Left ventricle myocardium inferior (tissue), 1 donor: ENCODE results near the gene SYMPK. TPM values are rescaled to one million over a fixed set of nuclear protein-coding genes. Genes with fewer than 3 reads are reported as not detected.
"Not testable (repeated sequence)": the region's sequence is repeated elsewhere in the genome, so short reads cannot be mapped to it uniquely, and the experiment has no call there.

Experiments
- DNase-seq: peaks from one replicate; pipeline ENCODE4 v3.0.0-alpha.2; 2020
- H3K27ac ChIP-seq: fragments of 200-600 bp; replicated peaks from 2 replicates; pipeline ENCODE4 v1.8.0; 2021
- H3K27me3 ChIP-seq: fragments of 200-600 bp; 2 replicates; pipeline ENCODE4 v1.8.0; 2021; ENCODE audit warnings: low read depth
- H3K36me3 ChIP-seq: fragments of 200-600 bp; 2 replicates; pipeline ENCODE4 v1.8.0; 2021
- H3K4me1 ChIP-seq: fragments of 200-600 bp; 2 replicates; pipeline ENCODE4 v1.8.0; 2021
- H3K4me3 ChIP-seq: fragments of 200-600 bp; 2 replicates; pipeline ENCODE4 v1.8.0; 2021; ENCODE audit warnings: mild to moderate bottlenecking, moderate library complexity
- H3K9me3 ChIP-seq: fragments of 200-600 bp; replicated peaks from 2 replicates; pipeline ENCODE4 v1.8.0; 2021
- CTCF ChIP-seq: fragments of 200-600 bp; IDR thresholded peaks from 2 replicates; pipeline ENCODE4 v1.8.0; 2021; ENCODE audit warnings: antibody characterized with exemption, mild to moderate bottlenecking, borderline replicate concordance
- intact Hi-C: fragments of 100-400 bp; cut with micrococcal nuclease; formaldehyde crosslinking; loops from one replicate; pipeline ENCODE4 v1.11.0; 2022
- total RNA-seq: library from RNA; stranded (reverse); fragmentation: NEBNext Ultra II Directional; extraction: Animal tissue kit (Norgen Biotek cat#: 25700); gene quantifications from one replicate; pipeline ENCODE4 v1.2.1, GENCODE V29; 2021
- donor health status: DM: no; HTN: yes; CAD: no; lungs with severe emphysema.

SYMPK gene
- total RNA-seq, 1 donor from 2014 or later = 35.9 TPM

GRCh38 chr19:45899919-45900589, 37.1 kb upstream of the SYMPK start:
- H3K4me1 ChIP-seq = peaks cover 30% of the 10 kb centered on the region
- H3K27ac ChIP-seq = no peak overlapping the region
- no peak for TF ChIP-seq CTCF
- no peaks in the 10 kb centered on the region for H3K9me3 ChIP-seq
- no peak overlapping the region for H3K4me3 ChIP-seq
- no peak for DNase-seq
- intact Hi-C loops = no loop called here
- H3K36me3 ChIP-seq = peaks cover 49% of the 10 kb centered on the region
- H3K27me3 ChIP-seq = no peaks in the 10 kb centered on the region

- no peaks in the 10 kb centered on the region for H3K9me3 ChIP-seq
- peaks cover 54% of the 10 kb centered on the region for H3K36me3 ChIP-seq
- intact Hi-C loops = no loop called here
- DNase-seq = no peak
- H3K4me3 ChIP-seq = no peak overlapping the region
- H3K27me3 ChIP-seq = no peaks in the 10 kb centered on the region
- H3K27ac ChIP-seq = no peak overlapping the region
- no peak for TF ChIP-seq CTCF
- peaks cover 30% of the 10 kb centered on the region for H3K4me1 ChIP-seq
These were observed 36.3 kb upstream of the SYMPK start for GRCh38 chr19:45899253-45899652.

- intact Hi-C loops = no loop called here
- Histone ChIP-seq H3K36me3 (peaks cover 54% of the 10 kb centered on the region), H3K27me3 (no peaks in the 10 kb centered on the region), H3K9me3 (no peaks in the 10 kb centered on the region), H3K27ac (no peak overlapping the region), H3K4me1 (peaks cover 22% of the 10 kb centered on the region), H3K4me3 (no peak overlapping the region)
- no peak for TF ChIP-seq CTCF
- no peak for DNase-seq
These were observed 34.4 kb upstream of the SYMPK start for GRCh38 chr19:45897261-45897812.

- H3K4me3 ChIP-seq, DNase-seq, H3K9me3 ChIP-seq, intact Hi-C loops, H3K27me3 ChIP-seq, H3K27ac ChIP-seq: not testable (repeated sequence)
- H3K4me1 ChIP-seq = peaks cover 11% of the 10 kb centered on the region
- peaks cover 54% of the 10 kb centered on the region for H3K36me3 ChIP-seq
These were observed 33.1 kb upstream of the SYMPK start for GRCh38 chr19:45895983-45896599.

GRCh38 chr19:45895519-45895972, 32.6 kb upstream of the SYMPK start:
- peaks cover 56% of the 10 kb centered on the region for H3K36me3 ChIP-seq
- TF ChIP-seq CTCF = no peak
- intact Hi-C loops = no loop called here

GRCh38 chr19:45890877-45891276, 27.9 kb upstream of the SYMPK start:
- H3K4me3 ChIP-seq = no peak overlapping the region
- H3K27me3 ChIP-seq = no peaks in the 10 kb centered on the region
- TF ChIP-seq CTCF = no peak
- peaks cover 21% of the 10 kb centered on the region for H3K36me3 ChIP-seq
- no peak overlapping the region for H3K27ac ChIP-seq
- intact Hi-C loops = no loop called here
- peaks cover 11% of the 10 kb centered on the region for H3K4me1 ChIP-seq
- no peaks in the 10 kb centered on the region for H3K9me3 ChIP-seq
- no peak for DNase-seq

More at GRCh38 chr19:45895519-45895972, 32.6 kb upstream of the SYMPK start:
- peaks cover 5% of the 10 kb centered on the region for H3K4me1 ChIP-seq
- no peak overlapping the region for H3K27ac ChIP-seq
- no peaks in the 10 kb centered on the region for H3K27me3 ChIP-seq
- no peaks in the 10 kb centered on the region for H3K9me3 ChIP-seq
- no peak overlapping the region for H3K4me3 ChIP-seq
- DNase-seq = no peak
